SK-N-SH treated with all-trans-retinoic acid at 6 μM for 48 hours (cell line): ENCODE results near the gene DSCAM.
A peak's percentile ranks its signal among the peaks of the same experiment; 100 is the strongest.

Experiments used
- ATAC-seq: fragments of 200-7000 bp; cut with Tn5 transposase; 3 replicates; pipeline ENCODE4 v1.9.1; 2020; ENCODE audit warnings: mild to moderate bottlenecking, moderate library complexity
- ARNTL ChIP-seq: fragments of 450-650 bp; formaldehyde crosslinking; IDR thresholded peaks from 2 replicates; pipeline ENCODE4 v1.5.0; 2020; ENCODE audit warnings: low read depth, mild to moderate bottlenecking, moderate library complexity, borderline replicate concordance
- BACH2 ChIP-seq: fragments of 250-450 bp; sonication (Bioruptor Pico); IDR thresholded peaks from 2 replicates; pipeline ENCODE4 v1.9.0; 2021; ENCODE audit warnings: mild to moderate bottlenecking, borderline replicate concordance
- CSDC2 ChIP-seq: fragments of 250-450 bp; sonication (Bioruptor Pico); IDR thresholded peaks from 2 replicates; pipeline ENCODE4 v1.5.0; 2020; ENCODE audit warnings: mild to moderate bottlenecking, moderate library complexity
- GLIS3 ChIP-seq: fragments of 250-450 bp; sonication (Bioruptor Pico); IDR thresholded peaks from 2 replicates; pipeline ENCODE4 v1.5.0; 2020; ENCODE audit warnings: mild to moderate bottlenecking, moderate library complexity
- ISL1 ChIP-seq: fragments of 250-450 bp; sonication (Bioruptor Pico); IDR thresholded peaks from 2 replicates; pipeline ENCODE4 v2.1.2; 2022; ENCODE audit warnings: mild to moderate bottlenecking, moderate library complexity
- OSR1 ChIP-seq: fragments of 250-450 bp; sonication (Bioruptor Pico); IDR thresholded peaks from 2 replicates; pipeline ENCODE4 v1.8.0; 2022; ENCODE audit warnings: moderate library complexity, mild to moderate bottlenecking, inconsistent platforms
- PPARA ChIP-seq: fragments of 250-450 bp; sonication (Bioruptor Pico); IDR thresholded peaks from 2 replicates; pipeline ENCODE4 v1.5.0; 2020; ENCODE audit warnings: mild to moderate bottlenecking, borderline replicate concordance
- TCF4 ChIP-seq: fragments of 250-450 bp; sonication (Bioruptor Pico); IDR thresholded peaks from 2 replicates; pipeline ENCODE4 v1.8.0; 2021; ENCODE audit warnings: mild to moderate bottlenecking, moderate library complexity, borderline replicate concordance
- TOX ChIP-seq: fragments of 250-450 bp; sonication (Bioruptor Pico); IDR thresholded peaks from 2 replicates; pipeline ENCODE4 v1.8.0; 2021; ENCODE audit warnings: mild to moderate bottlenecking, moderate library complexity, borderline replicate concordance
- ZC3H10 ChIP-seq: fragments of 250-450 bp; sonication (Bioruptor Pico); IDR thresholded peaks from 2 replicates; pipeline ENCODE4 v1.5.1; 2021; ENCODE audit warnings: mild to moderate bottlenecking, moderate library complexity
- ZFP30 ChIP-seq: fragments of 450-650 bp; formaldehyde crosslinking; IDR thresholded peaks from 2 replicates; pipeline ENCODE4 v1.5.0; 2022; ENCODE audit warnings: mild to moderate bottlenecking, moderate library complexity
- ZNF565 ChIP-seq: fragments of 450-650 bp; formaldehyde crosslinking; conservative IDR thresholded peaks from 2 replicates; pipeline ENCODE4 v1.5.0; 2020; ENCODE audit warnings: low read depth, mild to moderate bottlenecking, moderate library complexity
- ZNF70 ChIP-seq: fragments of 450-650 bp; formaldehyde crosslinking; IDR thresholded peaks from 2 replicates; pipeline ENCODE4 v1.5.0; 2020; ENCODE audit warnings: mild to moderate bottlenecking, moderate library complexity
- ZNF8 ChIP-seq: fragments of 450-650 bp; formaldehyde crosslinking; IDR thresholded peaks from 2 replicates; pipeline ENCODE4 v1.5.0; 2020; ENCODE audit warnings: mild to moderate bottlenecking, moderate library complexity
- TF ChIP-seq, protein P1 (sequence below): fragments of 250-450 bp; sonication (Bioruptor Pico); IDR thresholded peaks from 2 replicates; pipeline ENCODE4 v1.8.0; 2020; ENCODE audit warnings: mild to moderate bottlenecking, moderate library complexity, borderline replicate concordance
- TF ChIP-seq, protein P2 (sequence below): fragments of 250-450 bp; sonication (Bioruptor Pico); IDR thresholded peaks from 2 replicates; pipeline ENCODE4 v1.5.0; 2020; ENCODE audit warnings: mild to moderate bottlenecking, moderate library complexity
- TF ChIP-seq, protein P3 (sequence below): fragments of 250-450 bp; sonication (Bioruptor Pico); IDR thresholded peaks from 2 replicates; pipeline ENCODE4 v1.5.1; 2020; ENCODE audit warnings: low read depth, mild to moderate bottlenecking, moderate library complexity
- TF ChIP-seq, protein P4 (sequence below): fragments of 250-450 bp; sonication (Bioruptor Pico); IDR thresholded peaks from 2 replicates; pipeline ENCODE4 v1.8.0; 2021; ENCODE audit warnings: low read depth, mild to moderate bottlenecking, moderate library complexity, borderline replicate concordance
- TF ChIP-seq, protein P5 (sequence below): fragments of 250-450 bp; sonication (Bioruptor Pico); IDR thresholded peaks from 2 replicates; pipeline ENCODE4 v1.5.1; 2021; ENCODE audit warnings: mild to moderate bottlenecking, moderate library complexity

DSCAM gene

DNA sequence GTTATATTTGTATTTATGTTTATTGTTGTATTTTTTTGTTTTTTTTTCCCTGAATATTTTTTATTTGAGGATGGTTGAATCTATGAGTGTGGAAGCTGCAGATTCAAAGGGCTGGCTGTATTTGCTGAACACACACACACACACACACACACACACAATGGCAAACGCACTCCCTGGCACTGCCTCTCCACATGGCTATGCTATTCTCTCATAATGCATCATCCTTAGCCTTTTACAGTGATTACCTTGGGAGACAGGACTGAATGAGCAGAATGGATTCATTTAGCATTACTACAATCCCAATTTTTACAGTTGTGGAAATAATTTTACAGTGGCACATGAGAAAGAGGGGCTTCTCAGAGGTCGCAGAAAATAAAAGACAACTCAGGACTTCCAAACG lies 589.6 kb downstream of the DSCAM start:
- ATAC-seq: no peak
- no peak for TF ChIP-seq BACH2 (CRISPR knock-in tag)
- no peak for TF ChIP-seq ISL1 (CRISPR knock-in tag)
- no peak for TF ChIP-seq ARNTL (CRISPR knock-in tag)
- TF ChIP-seq ZNF70: no peak
- TF ChIP-seq, all 23 proteins: peak for 0

DNA sequence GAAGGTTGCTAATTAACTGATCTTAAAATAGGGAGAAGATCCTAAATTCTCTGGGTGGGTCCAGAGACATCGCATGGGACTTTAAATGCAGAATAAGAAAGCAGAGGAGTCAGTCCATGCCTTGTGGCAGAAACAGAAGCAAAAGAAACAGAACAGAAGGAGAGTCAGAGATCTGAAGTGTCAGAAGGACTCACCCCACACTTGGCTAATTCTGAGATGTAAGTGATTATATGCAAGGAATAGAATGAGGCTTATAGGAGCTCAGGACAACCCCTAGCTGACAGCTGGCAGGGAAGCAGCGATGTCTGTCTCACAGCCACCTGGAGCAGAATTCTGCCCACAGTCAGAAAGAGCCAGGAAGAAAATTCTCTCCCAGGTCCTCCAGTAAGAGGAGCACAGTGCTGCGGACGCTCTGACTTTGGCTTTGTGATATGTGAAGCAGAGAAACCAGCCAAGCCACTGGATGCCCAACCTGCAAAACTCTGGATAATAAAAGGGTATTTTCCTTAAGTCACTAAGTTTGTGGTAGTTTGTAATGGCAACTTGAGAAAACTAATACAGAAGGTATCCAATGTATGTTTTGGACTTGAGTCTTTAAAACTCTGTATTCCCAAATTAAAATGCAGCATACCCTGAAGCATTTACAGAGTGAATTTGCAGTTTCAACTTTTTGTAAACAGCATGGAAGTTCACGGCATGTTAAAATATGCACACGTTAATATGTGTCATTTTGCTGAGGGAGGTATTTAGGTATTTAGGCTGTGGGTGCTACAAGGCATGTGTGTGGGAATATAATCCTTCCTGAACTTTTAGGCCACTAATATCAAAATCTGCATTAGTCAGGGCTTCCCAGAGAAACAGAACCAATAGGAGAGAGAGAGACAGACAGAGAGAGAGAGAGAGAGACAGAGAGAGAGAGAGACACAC lies 591.2 kb downstream of the DSCAM start:
- TF ChIP-seq, protein P1, sequence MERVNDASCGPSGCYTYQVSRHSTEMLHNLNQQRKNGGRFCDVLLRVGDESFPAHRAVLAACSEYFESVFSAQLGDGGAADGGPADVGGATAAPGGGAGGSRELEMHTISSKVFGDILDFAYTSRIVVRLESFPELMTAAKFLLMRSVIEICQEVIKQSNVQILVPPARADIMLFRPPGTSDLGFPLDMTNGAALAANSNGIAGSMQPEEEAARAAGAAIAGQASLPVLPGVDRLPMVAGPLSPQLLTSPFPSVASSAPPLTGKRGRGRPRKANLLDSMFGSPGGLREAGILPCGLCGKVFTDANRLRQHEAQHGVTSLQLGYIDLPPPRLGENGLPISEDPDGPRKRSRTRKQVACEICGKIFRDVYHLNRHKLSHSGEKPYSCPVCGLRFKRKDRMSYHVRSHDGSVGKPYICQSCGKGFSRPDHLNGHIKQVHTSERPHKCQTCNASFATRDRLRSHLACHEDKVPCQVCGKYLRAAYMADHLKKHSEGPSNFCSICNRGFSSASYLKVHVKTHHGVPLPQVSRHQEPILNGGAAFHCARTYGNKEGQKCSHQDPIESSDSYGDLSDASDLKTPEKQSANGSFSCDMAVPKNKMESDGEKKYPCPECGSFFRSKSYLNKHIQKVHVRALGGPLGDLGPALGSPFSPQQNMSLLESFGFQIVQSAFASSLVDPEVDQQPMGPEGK: no peak
- TF ChIP-seq OSR1 (no peak), ARNTL (CRISPR knock-in tag) (no peak), CSDC2 (CRISPR knock-in tag) (no peak), ZNF8 (CRISPR knock-in tag) (no peak), GLIS3 (no peak), ZNF565 (CRISPR knock-in tag) (no peak), PPARA (CRISPR knock-in tag) (no peak), ZFP30 (CRISPR knock-in tag) (no peak)
- TF ChIP-seq, protein P2, sequence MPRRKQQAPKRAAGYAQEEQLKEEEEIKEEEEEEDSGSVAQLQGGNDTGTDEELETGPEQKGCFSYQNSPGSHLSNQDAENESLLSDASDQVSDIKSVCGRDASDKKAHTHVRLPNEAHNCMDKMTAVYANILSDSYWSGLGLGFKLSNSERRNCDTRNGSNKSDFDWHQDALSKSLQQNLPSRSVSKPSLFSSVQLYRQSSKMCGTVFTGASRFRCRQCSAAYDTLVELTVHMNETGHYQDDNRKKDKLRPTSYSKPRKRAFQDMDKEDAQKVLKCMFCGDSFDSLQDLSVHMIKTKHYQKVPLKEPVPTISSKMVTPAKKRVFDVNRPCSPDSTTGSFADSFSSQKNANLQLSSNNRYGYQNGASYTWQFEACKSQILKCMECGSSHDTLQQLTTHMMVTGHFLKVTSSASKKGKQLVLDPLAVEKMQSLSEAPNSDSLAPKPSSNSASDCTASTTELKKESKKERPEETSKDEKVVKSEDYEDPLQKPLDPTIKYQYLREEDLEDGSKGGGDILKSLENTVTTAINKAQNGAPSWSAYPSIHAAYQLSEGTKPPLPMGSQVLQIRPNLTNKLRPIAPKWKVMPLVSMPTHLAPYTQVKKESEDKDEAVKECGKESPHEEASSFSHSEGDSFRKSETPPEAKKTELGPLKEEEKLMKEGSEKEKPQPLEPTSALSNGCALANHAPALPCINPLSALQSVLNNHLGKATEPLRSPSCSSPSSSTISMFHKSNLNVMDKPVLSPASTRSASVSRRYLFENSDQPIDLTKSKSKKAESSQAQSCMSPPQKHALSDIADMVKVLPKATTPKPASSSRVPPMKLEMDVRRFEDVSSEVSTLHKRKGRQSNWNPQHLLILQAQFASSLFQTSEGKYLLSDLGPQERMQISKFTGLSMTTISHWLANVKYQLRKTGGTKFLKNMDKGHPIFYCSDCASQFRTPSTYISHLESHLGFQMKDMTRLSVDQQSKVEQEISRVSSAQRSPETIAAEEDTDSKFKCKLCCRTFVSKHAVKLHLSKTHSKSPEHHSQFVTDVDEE (CRISPR knock-in tag): no peak
- TF ChIP-seq, protein P3, sequence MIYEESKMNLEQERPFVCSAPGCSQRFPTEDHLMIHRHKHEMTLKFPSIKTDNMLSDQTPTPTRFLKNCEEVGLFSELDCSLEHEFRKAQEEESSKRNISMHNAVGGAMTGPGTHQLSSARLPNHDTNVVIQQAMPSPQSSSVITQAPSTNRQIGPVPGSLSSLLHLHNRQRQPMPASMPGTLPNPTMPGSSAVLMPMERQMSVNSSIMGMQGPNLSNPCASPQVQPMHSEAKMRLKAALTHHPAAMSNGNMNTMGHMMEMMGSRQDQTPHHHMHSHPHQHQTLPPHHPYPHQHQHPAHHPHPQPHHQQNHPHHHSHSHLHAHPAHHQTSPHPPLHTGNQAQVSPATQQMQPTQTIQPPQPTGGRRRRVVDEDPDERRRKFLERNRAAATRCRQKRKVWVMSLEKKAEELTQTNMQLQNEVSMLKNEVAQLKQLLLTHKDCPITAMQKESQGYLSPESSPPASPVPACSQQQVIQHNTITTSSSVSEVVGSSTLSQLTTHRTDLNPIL (CRISPR knock-in tag): no peak
- TF ChIP-seq, all 23 proteins: peak for 0
- no peak for ATAC-seq

DNA sequence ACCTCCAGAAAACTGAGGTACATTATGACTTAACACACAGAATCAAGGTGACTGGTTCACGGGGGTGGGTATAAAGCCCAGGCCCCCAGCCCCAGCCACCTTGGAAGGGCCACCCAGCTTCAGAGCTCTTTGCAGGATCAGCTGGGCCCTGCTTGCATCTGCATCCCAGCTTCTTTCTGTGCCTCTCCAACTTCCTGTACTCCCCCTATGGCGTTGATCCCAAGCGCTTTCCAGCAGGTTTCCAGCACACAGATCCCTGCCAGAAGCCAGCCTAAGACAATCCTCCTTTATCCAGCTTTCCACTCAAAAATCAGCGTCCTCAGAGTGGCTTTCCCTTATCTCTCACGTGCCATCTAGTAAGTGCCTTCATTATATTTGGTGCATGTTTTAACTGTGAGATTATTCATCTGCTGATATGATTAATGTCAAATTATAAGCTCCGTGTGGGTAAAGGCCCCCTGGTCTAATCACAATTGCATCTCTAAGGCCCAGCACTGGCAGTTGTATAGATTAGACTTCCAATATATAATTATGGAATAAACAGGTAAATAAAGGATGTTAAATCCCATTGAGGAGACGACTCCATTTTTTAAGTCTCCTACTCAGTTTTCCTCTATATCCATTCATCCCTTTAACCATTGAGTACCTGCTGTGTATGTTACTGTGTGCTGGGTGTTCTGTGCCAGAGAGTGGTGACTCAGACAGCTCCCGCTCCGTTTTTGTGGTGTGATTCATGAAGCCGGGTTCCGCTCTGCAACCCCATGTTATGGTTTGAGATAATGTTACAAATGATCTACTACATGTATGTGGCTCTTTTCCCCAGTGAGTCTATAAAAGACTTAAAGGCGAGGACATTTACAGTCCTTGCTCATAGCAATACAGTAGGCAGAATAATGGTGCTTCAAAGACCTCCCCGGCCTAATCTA lies 592.2 kb downstream of the DSCAM start:
- TF ChIP-seq, protein P1: no peak
- TF ChIP-seq, protein P4, sequence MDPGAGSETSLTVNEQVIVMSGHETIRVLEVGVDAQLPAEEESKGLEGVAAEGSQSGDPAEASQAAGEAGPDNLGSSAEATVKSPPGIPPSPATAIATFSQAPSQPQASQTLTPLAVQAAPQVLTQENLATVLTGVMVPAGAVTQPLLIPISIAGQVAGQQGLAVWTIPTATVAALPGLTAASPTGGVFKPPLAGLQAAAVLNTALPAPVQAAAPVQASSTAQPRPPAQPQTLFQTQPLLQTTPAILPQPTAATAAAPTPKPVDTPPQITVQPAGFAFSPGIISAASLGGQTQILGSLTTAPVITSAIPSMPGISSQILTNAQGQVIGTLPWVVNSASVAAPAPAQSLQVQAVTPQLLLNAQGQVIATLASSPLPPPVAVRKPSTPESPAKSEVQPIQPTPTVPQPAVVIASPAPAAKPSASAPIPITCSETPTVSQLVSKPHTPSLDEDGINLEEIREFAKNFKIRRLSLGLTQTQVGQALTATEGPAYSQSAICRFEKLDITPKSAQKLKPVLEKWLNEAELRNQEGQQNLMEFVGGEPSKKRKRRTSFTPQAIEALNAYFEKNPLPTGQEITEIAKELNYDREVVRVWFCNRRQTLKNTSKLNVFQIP (CRISPR knock-in tag): no peak
- TF ChIP-seq, protein P2 (CRISPR knock-in tag): peak; percentile 77; the same call in 1 of the 2 replicates
- TF ChIP-seq TCF4 (peak; percentile 87), ZNF70 (no peak), ARNTL (CRISPR knock-in tag) (peak; percentile 59; the same call in 1 of the 2 replicates), ZC3H10 (CRISPR knock-in tag) (no peak), TOX (CRISPR knock-in tag) (no peak)
- TF ChIP-seq, protein P5, sequence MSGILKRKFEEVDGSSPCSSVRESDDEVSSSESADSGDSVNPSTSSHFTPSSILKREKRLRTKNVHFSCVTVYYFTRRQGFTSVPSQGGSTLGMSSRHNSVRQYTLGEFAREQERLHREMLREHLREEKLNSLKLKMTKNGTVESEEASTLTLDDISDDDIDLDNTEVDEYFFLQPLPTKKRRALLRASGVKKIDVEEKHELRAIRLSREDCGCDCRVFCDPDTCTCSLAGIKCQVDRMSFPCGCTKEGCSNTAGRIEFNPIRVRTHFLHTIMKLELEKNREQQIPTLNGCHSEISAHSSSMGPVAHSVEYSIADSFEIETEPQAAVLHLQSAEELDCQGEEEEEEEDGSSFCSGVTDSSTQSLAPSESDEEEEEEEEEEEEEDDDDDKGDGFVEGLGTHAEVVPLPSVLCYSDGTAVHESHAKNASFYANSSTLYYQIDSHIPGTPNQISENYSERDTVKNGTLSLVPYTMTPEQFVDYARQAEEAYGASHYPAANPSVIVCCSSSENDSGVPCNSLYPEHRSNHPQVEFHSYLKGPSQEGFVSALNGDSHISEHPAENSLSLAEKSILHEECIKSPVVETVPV (CRISPR knock-in tag): peak; percentile 61; the same call in 1 of the 2 replicates
- ATAC-seq: no peak; the same call in 2 of the 3 replicates
